HepG2 (cell line): ENCODE measurements around the gene TADA3. TPM values are rescaled to one million over a fixed set of nuclear protein-coding genes. Genes with fewer than 3 reads are reported as not detected.

ENCODE experiments used
- DRAP1 ChIP-seq: IDR thresholded peaks from 2 replicates; pipeline ENCODE4 v1.6.1; 2016; ENCODE audit warnings: missing genetic modification reagents, missing compliant biosample characterization
- HOXA3 ChIP-seq: sonication (generic); formaldehyde crosslinking; IDR thresholded peaks from 2 replicates; pipeline ENCODE4 v1.5.0; 2020; ENCODE audit warnings: missing genetic modification reagents
- NCOR1 ChIP-seq: fragments of 200-600 bp; sonication (generic); IDR thresholded peaks from 2 replicates; pipeline ENCODE4 v1.7.0; 2017; ENCODE audit warnings: antibody characterized with exemption, low read length, borderline replicate concordance
- PAF1 ChIP-seq: IDR thresholded peaks from 2 replicates; pipeline ENCODE4 v1.6.1; 2016; ENCODE audit warnings: missing genetic modification reagents, missing compliant biosample characterization
- SAFB2 ChIP-seq: sonication (generic); formaldehyde crosslinking; IDR thresholded peaks from 2 replicates; pipeline ENCODE4 v1.5.1; 2020; ENCODE audit warnings: missing genetic modification reagents, low read depth, mild to moderate bottlenecking, borderline replicate concordance
- SMAD1 ChIP-seq: sonication (generic); formaldehyde crosslinking; IDR thresholded peaks from 2 replicates; pipeline ENCODE4 v1.4.0; 2020; ENCODE audit warnings: missing genetic modification reagents, low read depth, mild to moderate bottlenecking, borderline replicate concordance
- SP5 ChIP-seq: IDR thresholded peaks from 2 replicates; pipeline ENCODE4 v1.6.1; 2016; ENCODE audit warnings: low read depth, borderline replicate concordance
- TFDP1 ChIP-seq: IDR thresholded peaks from 2 replicates; pipeline ENCODE4 v1.6.1; 2016; ENCODE audit warnings: missing compliant biosample characterization, missing genetic modification reagents, borderline replicate concordance
- ZBTB7B ChIP-seq: sonication (generic); formaldehyde crosslinking; IDR thresholded peaks from 2 replicates; pipeline ENCODE4 v1.4.0; 2020; ENCODE audit warnings: missing genetic modification reagents
- ZNF225 ChIP-seq: sonication (generic); formaldehyde crosslinking; IDR thresholded peaks from 2 replicates; pipeline ENCODE4 v1.4.0; 2020; ENCODE audit warnings: mild to moderate bottlenecking, missing genetic modification reagents
- ZSCAN21 ChIP-seq: sonication (generic); formaldehyde crosslinking; IDR thresholded peaks from 2 replicates; pipeline ENCODE4 v1.8.0; 2022; ENCODE audit warnings: mild to moderate bottlenecking, missing genetic modification reagents, moderate library complexity, borderline replicate concordance
- ZSCAN9 ChIP-seq: IDR thresholded peaks from 2 replicates; pipeline ENCODE4 v1.6.1; 2016; ENCODE audit warnings: borderline replicate concordance
- polyA plus RNA-seq, 8 experiments: library from polyadenylated mRNA; depleted of rRNA in 3 of 8; stranded (reverse) in 7 of 8; unstranded in 1 of 8; fragments of >200 nt; fragmentation: Illumina TruSeq in 4 of 8; extraction: Trizol in 4 of 8; gene quantifications; 2 replicates each; pipeline versions ENCODE4 v1.2.1 to v1.2.3, GENCODE V29; 2011 to 2016; ENCODE audit warnings: low read depth in 4 of 8, missing spikeins in 1 of 8, mixed read lengths in 1 of 8; ENCODE audit not compliant: insufficient read depth in 1 of 8
- total RNA-seq, 5 experiments: library from RNA; depleted of rRNA; stranded (reverse); fragments of >200 nt; fragmentation: Illumina TruSeq; extraction: Trizol; gene quantifications; 2 replicates each; pipeline ENCODE4 v1.2.3, GENCODE V29; 2016; ENCODE audit warnings: low read depth in 1 of 5
- TF ChIP-seq, protein P1 (sequence below): sonication (generic); formaldehyde crosslinking; IDR thresholded peaks from 2 replicates; pipeline ENCODE4 v1.5.0; 2020; ENCODE audit warnings: mild to moderate bottlenecking, missing genetic modification reagents, moderate library complexity
- TF ChIP-seq, protein P2 (sequence below): sonication (generic); IDR thresholded peaks from 2 replicates; pipeline ENCODE4 v1.6.1; 2016; ENCODE audit warnings: low read depth, borderline replicate concordance
- TF ChIP-seq, protein P3 (sequence below): sonication (generic); formaldehyde crosslinking; IDR thresholded peaks from 2 replicates; pipeline ENCODE4; 2020; ENCODE audit warnings: missing genetic modification reagents, mild to moderate bottlenecking, borderline replicate concordance
- TF ChIP-seq, protein P4 (sequence below): sonication (generic); formaldehyde crosslinking; IDR thresholded peaks from 2 replicates; pipeline ENCODE4 v1.4.0; 2020; ENCODE audit warnings: missing genetic modification reagents, borderline replicate concordance

TADA3 gene
- total and polyA plus RNA-seq, 2 of the 13 experiments (the other 11 are each of a cell fraction or from before 2014, with no cell fraction given), result 32.1 to 37.1 TPM

- TF ChIP-seq, protein P1, sequence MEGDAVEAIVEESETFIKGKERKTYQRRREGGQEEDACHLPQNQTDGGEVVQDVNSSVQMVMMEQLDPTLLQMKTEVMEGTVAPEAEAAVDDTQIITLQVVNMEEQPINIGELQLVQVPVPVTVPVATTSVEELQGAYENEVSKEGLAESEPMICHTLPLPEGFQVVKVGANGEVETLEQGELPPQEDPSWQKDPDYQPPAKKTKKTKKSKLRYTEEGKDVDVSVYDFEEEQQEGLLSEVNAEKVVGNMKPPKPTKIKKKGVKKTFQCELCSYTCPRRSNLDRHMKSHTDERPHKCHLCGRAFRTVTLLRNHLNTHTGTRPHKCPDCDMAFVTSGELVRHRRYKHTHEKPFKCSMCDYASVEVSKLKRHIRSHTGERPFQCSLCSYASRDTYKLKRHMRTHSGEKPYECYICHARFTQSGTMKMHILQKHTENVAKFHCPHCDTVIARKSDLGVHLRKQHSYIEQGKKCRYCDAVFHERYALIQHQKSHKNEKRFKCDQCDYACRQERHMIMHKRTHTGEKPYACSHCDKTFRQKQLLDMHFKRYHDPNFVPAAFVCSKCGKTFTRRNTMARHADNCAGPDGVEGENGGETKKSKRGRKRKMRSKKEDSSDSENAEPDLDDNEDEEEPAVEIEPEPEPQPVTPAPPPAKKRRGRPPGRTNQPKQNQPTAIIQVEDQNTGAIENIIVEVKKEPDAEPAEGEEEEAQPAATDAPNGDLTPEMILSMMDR (CRISPR knock-in tag), result peak; percentile 43
- TF ChIP-seq TFDP1 (CRISPR knock-in tag) (peak; percentile 79; the same call in 1 of the 2 replicates), HOXA3 (peak; percentile 86), ZBTB7B (CRISPR knock-in tag) (0 out of 2 replicates have a peak, but pooled peaks have one; percentile 54), PAF1 (CRISPR knock-in tag) (no peak), ZSCAN9 (CRISPR knock-in tag) (peak; percentile 52; the same call in 1 of the 2 replicates), DRAP1 (CRISPR knock-in tag) (peak; percentile 59), SP5 (CRISPR knock-in tag) (peak; percentile 62), SMAD1 (CRISPR knock-in tag) (0 out of 2 replicates have a peak, but pooled peaks have one; percentile 22), ZSCAN21 (CRISPR knock-in tag) (0 out of 2 replicates have a peak, but pooled peaks have one; percentile 45), ZNF225 (CRISPR knock-in tag) (0 out of 2 replicates have a peak, but pooled peaks have one; percentile 30), NCOR1 (peak; percentile 70; the same call in 1 of the 2 replicates), SAFB2 (peak; percentile 48; the same call in 1 of the 2 replicates)
- TF ChIP-seq, protein P2, sequence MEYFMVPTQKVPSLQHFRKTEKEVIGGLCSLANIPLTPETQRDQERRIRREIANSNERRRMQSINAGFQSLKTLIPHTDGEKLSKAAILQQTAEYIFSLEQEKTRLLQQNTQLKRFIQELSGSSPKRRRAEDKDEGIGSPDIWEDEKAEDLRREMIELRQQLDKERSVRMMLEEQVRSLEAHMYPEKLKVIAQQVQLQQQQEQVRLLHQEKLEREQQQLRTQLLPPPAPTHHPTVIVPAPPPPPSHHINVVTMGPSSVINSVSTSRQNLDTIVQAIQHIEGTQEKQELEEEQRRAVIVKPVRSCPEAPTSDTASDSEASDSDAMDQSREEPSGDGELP, result peak; percentile 48; the same call in 1 of the 2 replicates
- TF ChIP-seq, protein P3, sequence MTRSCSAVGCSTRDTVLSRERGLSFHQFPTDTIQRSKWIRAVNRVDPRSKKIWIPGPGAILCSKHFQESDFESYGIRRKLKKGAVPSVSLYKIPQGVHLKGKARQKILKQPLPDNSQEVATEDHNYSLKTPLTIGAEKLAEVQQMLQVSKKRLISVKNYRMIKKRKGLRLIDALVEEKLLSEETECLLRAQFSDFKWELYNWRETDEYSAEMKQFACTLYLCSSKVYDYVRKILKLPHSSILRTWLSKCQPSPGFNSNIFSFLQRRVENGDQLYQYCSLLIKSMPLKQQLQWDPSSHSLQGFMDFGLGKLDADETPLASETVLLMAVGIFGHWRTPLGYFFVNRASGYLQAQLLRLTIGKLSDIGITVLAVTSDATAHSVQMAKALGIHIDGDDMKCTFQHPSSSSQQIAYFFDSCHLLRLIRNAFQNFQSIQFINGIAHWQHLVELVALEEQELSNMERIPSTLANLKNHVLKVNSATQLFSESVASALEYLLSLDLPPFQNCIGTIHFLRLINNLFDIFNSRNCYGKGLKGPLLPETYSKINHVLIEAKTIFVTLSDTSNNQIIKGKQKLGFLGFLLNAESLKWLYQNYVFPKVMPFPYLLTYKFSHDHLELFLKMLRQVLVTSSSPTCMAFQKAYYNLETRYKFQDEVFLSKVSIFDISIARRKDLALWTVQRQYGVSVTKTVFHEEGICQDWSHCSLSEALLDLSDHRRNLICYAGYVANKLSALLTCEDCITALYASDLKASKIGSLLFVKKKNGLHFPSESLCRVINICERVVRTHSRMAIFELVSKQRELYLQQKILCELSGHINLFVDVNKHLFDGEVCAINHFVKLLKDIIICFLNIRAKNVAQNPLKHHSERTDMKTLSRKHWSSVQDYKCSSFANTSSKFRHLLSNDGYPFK (CRISPR knock-in tag), result peak; percentile 75; the same call in 1 of the 2 replicates
- TF ChIP-seq, protein P4, sequence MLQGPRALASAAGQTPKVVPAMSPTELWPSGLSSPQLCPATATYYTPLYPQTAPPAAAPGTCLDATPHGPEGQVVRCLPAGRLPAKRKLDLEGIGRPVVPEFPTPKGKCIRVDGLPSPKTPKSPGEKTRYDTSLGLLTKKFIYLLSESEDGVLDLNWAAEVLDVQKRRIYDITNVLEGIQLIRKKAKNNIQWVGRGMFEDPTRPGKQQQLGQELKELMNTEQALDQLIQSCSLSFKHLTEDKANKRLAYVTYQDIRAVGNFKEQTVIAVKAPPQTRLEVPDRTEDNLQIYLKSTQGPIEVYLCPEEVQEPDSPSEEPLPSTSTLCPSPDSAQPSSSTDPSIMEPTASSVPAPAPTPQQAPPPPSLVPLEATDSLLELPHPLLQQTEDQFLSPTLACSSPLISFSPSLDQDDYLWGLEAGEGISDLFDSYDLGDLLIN (CRISPR knock-in tag), result no peak
Observed at GRCh38 chr3:9731206-9732079, 60.8 kb downstream of the TADA3 start, which contains the start of gene BRPF1 (continued).
